ENCODE data around the gene SLX4IP.
"Not testable (repeated sequence)": the region's sequence is repeated elsewhere in the genome, so short reads cannot be mapped to it uniquely, and the experiment has no call there.

The SLX4IP gene

DNA sequence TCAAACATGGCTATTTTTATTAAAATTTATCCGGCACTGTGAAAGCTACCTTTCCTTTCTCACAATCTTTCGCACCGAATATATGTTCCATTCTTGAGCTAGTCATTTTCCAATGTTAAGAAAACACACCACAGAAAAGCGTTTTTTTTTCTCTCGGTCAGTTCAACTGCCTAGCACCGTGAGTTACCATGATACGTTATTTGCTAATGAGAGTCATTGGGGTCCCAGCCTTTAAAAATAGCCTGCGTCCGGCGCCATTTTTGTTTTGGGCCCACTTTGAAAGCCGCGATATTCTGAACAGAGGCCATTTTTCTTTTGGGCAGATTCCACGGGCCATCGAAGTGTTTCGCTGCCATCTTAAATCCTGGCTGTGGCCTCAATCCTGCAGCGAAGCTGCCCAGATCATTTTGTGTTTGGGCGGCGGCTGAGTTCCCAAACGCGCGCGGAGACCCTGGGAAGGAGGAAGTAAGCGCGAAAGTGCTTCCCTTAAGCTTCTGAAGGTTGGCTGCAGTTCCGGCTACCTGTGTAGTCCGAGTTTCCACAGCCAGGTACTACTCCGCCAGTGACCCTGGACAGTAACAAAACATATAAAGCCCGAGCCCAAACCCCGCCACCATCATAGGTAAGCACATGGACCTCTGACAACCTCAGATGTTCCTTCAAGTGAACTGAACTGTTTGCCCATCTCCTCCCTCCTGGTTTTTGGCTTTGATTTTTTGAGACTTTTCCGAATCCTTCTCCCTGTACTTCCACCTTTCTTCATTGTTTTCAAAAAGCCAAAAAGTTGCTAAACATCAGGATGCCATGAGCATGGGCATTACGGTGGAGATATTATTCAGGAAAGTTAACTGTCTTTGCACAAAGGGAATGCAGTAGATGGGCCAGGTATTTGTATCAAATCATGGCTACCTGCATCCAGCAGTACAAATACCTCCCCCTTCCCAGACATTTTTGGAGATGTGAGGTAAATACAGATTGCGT lies at the start of gene SLX4IP:
SLX4IP (plus strand) TSS at position 474 of the 981 bp plus-strand sequence. CDS start 22,900 bp downstream, outside the sequence.
- DNase-seq (ENCODE audit: low read depth) = peak; percentile 74

DNA sequence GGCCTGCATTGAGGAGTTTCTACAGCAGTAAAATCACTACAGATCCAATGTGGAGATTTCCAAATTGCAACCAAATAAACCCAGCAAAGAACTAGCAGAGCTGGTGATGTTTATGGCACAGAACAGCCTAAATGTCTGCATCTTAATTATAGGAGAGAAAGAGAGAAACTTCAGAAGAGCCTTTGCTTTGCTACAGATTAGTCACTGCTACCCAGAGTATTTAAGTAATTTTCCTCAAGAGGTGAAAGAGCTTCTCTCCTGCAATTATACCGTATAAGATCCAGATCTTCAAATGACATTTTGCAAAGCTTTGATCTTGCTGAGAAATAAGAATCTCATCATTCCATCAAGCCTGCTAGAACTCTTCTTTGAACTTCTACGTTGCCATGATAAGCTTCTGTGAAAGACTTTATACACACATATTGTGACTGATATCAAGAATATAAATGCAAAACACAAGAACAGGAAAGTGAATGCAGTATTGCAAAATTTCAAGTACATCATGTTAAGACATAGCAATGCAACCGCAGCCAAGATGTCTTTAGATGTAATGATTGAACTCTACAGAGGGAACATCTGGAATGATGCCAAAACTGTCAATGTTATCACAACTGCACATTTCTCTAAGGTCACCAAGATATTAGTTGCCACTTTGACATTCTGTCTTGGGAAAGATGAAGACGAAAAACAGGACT lies 49.1 kb upstream of the SLX4IP start:
- DNase-seq (ENCODE audit: low read depth) = no peak

DNA sequence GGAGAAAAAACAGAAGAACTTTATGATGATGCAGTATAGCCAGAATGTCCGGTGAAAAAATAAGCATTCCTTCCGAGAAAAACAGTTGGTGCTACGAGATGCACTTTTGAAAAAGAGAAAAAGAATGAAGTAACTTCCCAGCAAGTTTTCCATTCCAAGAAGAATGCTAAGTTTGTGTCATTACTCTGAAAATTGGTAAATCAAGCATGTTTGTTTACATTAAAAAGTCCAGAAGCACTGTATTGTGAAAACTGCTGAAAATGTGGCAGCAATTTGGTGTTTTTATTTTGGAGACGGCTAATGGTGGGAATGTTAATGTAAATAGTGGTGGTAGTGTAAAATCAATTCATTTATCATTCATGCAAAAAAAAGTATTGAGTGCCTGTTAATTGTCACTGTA lies 47.4 kb upstream of the SLX4IP start:
- no peak for DNase-seq (ENCODE audit: low read depth)

GRCh38 chr20:10388597-10388996 lies 46.5 kb upstream of the SLX4IP start:
- DNase-seq (ENCODE audit: low read depth) = no peak

DNA sequence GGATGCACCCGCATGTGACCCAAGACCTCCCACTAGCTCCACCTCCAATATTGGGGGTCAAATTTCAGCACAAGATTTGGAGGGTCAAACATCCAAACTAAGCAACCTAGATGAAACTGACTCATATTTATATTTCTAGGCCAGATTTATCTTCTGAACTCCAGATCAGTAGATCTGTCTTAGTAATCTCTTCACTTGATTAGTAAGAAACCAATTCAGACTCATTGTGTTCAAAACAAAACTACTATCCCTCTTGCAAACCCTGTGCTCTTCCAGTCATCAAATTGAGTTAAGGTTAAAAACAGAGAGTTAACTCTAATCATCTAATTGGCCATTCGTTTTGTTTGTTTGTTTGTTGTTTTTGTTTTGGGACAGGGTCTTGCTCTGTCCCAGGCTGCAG lies 44.4 kb upstream of the SLX4IP start:
- DNase-seq (ENCODE audit: low read depth) = no peak

DNA sequence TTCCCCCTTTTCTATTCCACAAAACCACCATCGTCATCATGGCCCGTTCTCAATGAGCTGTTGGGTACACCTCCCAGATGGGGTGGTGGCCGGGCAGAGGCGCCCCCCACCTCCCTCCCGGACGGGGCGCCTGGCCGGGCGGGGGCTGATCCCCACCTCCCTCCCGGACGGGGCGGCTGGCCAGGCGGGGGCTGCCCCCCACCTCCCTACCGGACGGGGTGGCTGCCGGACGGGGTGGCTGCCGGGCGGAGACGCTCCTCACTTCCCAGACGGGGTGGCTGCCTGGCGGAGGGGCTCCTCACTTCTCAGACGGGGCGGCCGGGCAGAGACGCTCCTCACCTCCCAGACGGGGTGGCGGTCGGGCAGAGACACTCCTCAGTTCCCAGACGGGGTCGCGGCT lies 40.4 kb upstream of the SLX4IP start:
- DNase-seq (ENCODE audit: low read depth) = not testable (repeated sequence)

DNA sequence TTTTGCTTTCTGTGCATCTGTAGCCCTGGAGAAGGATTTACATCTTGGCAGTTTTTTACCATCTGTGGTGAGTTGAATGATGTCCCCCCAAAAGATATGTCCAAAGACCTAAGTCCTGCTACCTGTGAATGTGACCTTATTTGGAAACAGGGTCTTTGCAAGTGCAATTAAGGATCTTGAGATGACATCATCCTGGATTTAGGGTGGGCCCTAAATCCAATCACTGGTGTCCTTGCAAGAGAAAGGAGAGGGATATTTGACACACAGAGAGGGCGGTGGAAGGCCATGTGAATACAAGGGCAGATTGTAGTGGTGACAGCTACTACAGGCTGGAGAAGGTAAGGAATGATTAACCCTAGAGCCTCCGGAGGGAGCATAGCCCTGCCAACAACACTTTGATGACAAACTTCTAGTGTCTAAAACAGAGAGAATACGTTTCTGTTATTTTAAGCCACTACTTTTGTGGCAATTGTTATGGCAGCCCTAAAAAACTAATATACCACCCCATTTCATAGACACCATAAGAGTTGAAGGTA lies 36.2 kb upstream of the SLX4IP start:
- DNase-seq (ENCODE audit: low read depth) = no peak

DNA sequence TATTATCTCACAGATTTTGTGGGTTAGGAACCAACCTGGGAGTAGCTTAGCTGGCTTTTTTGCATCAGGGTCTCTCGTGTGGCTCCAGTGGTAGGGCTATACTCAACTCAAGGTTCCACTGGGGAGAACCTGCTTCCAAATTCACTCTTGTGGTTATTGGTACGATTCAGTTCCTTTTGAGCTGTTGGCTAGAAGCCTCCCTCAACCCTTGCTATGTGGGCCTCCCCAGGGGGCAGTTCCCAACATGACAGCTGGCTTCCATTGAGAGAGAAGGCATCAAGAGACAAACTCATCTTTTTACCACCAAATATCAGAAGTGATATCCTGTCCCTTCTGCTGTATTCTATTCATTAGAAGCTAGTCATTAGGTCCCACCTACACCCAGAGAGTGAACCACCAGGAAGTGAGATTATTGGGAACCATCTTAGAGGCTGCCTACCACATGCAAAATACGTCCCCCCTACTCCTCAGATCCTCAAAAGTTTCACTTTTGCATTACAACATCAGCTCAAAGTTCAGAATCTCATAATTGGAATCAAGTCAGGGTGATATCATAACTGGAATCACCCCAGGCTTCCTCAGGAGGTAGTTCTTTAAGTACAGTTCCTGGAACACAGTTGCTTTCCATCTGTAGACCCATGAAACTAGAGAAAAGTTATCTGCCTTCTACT lies 32.0 kb upstream of the SLX4IP start:
- DNase-seq (ENCODE audit: low read depth) = no peak

DNA sequence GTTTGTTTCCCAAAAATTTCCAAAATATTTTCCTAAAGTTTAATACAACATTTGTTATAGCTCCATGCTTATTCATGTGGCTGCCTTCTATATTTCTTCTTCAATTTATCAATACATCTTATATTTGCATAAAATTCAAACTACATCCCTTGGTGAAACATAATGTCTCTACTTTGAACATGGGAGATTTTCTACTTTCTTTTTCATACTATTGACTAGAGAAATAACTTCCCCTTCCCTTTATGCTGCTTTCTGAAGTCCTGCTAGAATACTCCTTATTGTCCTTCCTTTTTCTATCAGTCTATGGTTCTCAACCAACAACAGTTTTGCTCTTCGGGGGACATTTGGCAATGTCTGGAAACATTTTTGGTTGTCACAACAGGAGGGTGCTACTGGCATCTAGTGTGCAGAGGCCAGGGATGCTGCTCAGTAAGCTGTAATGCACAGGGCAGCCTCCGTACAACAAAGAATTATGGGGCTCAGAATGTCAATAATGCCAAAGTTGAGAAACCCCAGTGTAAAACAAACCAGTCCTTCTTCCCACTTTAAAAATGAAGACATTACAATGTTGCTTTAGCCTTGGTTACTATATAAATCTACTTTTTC lies 31.0 kb upstream of the SLX4IP start:
- no peak for DNase-seq (ENCODE audit: low read depth)

DNA sequence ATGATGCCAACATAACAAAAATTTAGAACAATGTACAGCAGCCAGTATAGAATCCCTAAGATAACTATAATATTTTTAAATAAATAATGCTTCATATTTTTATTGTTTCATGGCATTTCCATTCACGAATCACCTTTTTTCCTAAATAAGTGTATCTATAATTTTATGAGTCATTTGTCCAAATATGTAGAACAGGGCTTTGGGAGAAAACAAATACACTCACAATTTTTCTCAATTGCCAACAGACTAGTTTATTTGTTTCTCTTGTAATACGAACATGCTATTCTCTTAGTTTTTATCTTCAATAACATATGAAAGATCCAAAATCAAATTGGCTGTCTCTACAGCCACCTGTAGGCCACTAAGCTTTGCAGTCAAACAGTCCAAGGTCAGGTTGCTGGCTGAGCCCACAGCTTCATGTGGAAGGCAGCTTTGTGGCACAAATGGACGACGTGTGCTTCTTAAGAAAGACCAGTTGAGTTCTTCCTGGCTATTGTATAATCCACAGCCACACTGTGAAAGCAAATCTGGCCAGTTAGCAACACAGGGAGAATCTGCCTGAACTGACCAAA lies 30.1 kb upstream of the SLX4IP start:
- no peak for DNase-seq (ENCODE audit: low read depth)

DNA sequence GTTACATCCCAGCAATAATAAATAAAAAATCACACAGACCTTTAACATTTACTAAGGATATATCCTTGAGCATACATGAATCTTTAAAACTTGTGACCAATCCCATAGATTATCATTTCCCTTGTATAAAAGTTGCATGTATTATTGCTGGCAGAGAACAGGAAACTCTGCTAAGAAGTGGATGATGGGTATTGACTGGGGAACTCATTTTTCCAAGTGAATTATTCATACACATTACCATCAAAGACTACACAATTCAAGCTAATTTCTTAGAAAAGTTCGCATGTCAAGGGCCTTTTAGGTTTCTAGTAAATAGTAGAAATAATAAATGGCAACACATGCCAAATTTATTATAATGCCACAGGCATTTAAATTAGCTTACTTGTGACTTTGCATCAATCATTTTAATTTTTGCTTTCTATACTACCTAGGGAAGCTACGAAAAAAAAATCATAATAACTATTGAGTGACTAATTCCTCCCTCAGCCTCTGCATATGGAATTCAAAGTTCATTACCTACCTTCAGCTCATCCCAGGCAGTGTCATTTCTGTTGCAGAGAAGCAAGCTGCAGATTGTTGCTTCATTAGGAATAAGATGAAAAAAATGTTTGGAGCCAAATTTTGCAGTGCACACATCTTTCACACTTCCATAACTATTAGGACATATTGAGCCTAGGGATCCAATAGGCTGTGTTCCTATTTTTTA lies 26.8 kb upstream of the SLX4IP start:
- no peak for DNase-seq (ENCODE audit: low read depth)

- no peak for DNase-seq (ENCODE audit: low read depth)
These were observed 23.4 kb upstream of the SLX4IP start for GRCh38 chr20:10411673-10412072.

DNA sequence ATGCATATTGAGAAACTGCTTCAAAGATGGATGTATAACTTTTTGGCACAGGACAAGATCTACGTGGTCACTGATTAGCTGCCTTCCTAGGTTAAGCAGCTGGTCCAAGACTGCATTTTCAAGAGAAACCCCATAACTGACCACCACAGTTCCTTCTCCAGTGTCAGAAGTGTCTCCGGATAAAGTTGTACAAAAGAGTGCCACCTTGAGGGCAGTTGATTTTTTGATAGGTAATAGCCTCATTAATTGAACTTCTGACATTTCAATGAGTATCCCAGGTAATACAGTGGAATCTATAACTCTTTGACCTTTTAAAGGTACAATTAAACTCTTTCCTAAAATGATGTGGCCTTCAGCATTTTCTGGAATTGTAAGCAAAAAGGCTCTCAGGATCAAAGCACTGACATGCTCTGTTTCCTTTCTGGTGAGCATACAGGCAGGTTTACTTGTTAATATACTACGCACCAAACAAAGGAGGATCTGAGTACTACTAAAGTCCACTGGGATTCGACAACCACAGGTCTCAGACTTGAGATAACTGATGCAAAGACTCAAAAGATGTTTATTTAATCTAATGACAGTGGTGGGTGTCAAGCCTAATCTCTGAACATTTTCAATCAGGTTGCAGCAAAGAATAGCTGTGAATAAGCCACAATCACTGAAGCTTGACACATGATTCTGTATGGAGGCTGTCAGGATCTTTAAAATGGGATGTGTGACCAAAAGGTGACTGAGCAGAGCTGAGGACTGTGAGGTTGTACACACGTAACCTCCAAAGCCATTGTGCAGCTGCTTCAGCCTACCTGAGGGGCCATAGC lies 22.3 kb upstream of the SLX4IP start:
- DNase-seq (ENCODE audit: low read depth) = no peak

DNA sequence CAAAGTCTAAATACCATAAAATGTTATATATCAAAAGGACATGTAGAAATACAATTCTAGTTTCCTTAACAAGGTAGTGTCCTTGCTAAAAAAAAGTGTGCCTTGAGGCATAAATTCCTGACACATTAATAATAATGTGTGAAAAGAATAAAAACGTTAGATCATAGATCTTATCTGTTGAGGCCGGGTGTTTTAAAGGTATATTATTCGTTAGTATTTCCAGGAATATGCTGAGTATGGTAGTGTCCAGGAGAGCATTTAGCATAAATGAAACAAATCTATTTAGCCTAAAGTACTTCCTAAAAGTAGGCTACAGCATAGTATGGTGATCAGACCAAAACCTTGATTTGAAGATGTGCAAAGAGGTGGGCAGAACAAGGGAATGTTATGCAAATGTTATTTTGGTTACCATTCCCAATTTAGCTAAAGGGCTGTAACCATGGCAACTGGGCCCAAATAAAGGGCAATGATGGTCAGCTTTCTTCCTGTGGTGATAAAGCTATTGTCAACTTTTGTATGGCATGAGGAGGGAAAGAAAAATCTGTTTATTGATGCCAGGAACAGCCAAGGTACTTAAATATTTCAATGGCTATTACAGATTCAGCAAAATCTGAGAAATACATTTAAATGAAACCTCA lies 20.0 kb upstream of the SLX4IP start:
- DNase-seq (ENCODE audit: low read depth) = no peak

GRCh38 chr20:10417218-10417617 lies 17.9 kb upstream of the SLX4IP start:
- DNase-seq (ENCODE audit: low read depth) = not testable (repeated sequence)

- DNase-seq (ENCODE audit: low read depth) = no peak
These were observed 15.5 kb upstream of the SLX4IP start for GRCh38 chr20:10419550-10420133.

DNA sequence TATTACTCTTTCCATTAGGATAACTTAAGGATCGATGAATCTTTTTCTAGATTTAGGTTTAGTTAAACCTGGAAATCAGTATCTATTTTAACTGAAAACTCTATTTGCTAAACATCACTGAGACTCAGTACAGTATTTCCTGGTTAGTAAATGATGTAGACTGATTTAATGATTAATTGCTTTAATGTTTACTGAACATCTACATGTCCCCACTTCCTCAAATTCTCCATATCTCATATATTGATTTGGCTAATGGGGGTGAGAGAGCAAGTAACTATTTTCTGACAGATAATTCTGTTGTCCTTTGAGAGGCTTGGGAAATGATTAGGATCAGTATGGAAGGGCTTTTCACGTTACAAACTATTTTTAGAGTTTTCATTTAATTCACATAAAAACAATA lies 11.4 kb upstream of the SLX4IP start:
- DNase-seq (ENCODE audit: low read depth) = no peak

DNA sequence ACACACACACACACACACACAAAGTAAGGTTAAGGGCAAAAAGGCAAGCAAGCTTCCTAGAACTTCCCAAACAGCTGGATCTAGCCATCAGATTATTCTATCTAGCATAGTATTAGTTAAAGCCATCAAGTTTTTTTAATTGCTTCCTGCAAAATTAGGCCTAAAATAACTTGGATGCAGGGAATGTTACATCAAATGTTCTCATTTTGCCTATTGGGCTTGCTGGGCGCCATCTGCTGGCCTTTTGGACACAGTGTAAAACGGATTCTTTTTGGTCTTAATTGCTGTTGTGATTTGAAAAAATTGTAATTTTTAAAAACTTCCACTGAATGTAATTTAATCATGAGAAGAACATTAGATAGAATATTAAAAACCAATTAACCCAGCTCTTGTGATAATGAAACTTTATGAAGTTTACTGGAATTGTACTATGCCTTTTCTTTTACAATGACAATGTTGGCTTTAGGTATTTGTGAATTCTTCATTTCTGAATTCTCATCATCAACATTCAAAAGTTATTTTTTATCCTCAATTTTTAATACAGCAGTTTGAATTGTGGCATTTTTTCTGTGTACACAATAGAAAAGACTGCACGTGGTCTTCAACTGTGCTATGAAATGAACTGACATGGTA lies 7.9 kb upstream of the SLX4IP start:
- peak; percentile 14 for DNase-seq (ENCODE audit: low read depth)

- DNase-seq (ENCODE audit: low read depth) = no peak
These were observed 7.1 kb upstream of the SLX4IP start for GRCh38 chr20:10428008-10428407.

Measured in activated gamma-delta T cell treated with anti-CD3 and anti-CD28 coated beads, Interleukin-2, amount 50 U/mL, for 16 hours (primary cell).